Esophagus muscularis mucosa (tissue), 3 donors: ENCODE measurements around the gene ZNF484.

Experiments used
- POLR2A ChIP-seq: fragments of 450-650 bp; IDR thresholded peaks from one replicate; pipeline ENCODE4 v1.6.1; 2017; ENCODE audit warnings: antibody characterized with exemption, moderate library complexity, mild to moderate bottlenecking, low read depth
- POLR2AphosphoS5 ChIP-seq, 2 donors: sonication (generic); formaldehyde crosslinking; IDR thresholded peaks; one replicate each; pipeline ENCODE4 v1.6.1; 2017; ENCODE audit warnings: antibody characterized with exemption in 2 of 2
- TF ChIP-seq, protein P1 (sequence below), 3 experiments: fragments of 200-600 bp in 2 of 3; fragments of 450-650 bp in 1 of 3; sonication (generic) in 2 of 3; IDR thresholded peaks; one replicate each; pipeline ENCODE4 v1.5.1; 2017 to 2019; ENCODE audit warnings: antibody characterized with exemption in 3 of 3, mild to moderate bottlenecking in 2 of 3, moderate library complexity in 1 of 3

- TF ChIP-seq, protein P1, sequence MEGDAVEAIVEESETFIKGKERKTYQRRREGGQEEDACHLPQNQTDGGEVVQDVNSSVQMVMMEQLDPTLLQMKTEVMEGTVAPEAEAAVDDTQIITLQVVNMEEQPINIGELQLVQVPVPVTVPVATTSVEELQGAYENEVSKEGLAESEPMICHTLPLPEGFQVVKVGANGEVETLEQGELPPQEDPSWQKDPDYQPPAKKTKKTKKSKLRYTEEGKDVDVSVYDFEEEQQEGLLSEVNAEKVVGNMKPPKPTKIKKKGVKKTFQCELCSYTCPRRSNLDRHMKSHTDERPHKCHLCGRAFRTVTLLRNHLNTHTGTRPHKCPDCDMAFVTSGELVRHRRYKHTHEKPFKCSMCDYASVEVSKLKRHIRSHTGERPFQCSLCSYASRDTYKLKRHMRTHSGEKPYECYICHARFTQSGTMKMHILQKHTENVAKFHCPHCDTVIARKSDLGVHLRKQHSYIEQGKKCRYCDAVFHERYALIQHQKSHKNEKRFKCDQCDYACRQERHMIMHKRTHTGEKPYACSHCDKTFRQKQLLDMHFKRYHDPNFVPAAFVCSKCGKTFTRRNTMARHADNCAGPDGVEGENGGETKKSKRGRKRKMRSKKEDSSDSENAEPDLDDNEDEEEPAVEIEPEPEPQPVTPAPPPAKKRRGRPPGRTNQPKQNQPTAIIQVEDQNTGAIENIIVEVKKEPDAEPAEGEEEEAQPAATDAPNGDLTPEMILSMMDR (IDR thresholded peaks at IDR 0.05) = no peak
- TF ChIP-seq POLR2A (no peak), POLR2AphosphoS5 (IDR thresholded peaks at IDR 0.05) (no peak)
Measured at GRCh38 chr9:92911511-92912475, 34.0 kb upstream of the ZNF484 start.
